Tibial nerve (tissue), 4 donors: Measurements from ENCODE around the gene MAGI1.
"Not testable (repeated sequence)": the region's sequence is repeated elsewhere in the genome, so short reads cannot be mapped to it uniquely, and the experiment has no call there.

Experiments used
- CTCF ChIP-seq, 5 experiments: fragments of 200-600 bp in 3 of 5; fragments of 450-650 bp in 2 of 5; sonication (generic) in 3 of 5; IDR thresholded peaks; one replicate each; pipeline ENCODE4 v1.5.1; 2016 to 2019; ENCODE audit warnings: antibody characterized with exemption in 5 of 5, mild to moderate bottlenecking in 3 of 5, moderate library complexity in 2 of 5
- EP300 ChIP-seq, 2 donors: sonication (generic); formaldehyde crosslinking; IDR thresholded peaks; one replicate each; pipeline ENCODE4 v1.6.1; 2017; ENCODE audit warnings: antibody characterized with exemption in 2 of 2, mild to moderate bottlenecking in 1 of 2
- POLR2A ChIP-seq, 2 donors: fragments of 450-650 bp; IDR thresholded peaks; one replicate each; pipeline ENCODE4 v1.6.1; 2017; ENCODE audit warnings: antibody characterized with exemption in 2 of 2, mild to moderate bottlenecking in 2 of 2, moderate library complexity in 2 of 2

GRCh38 chr3:65509423-65509794 is 529.3 kb downstream of the MAGI1 start:
- TF ChIP-seq CTCF, POLR2A, EP300 (IDR thresholded peaks at IDR 0.05): not testable (repeated sequence)
